C4-2B (cell line): ENCODE measurements around the gene RAB15.

Source experiments
- H3K27ac ChIP-seq: fragments of 450-650 bp; 2 replicates; pipeline ENCODE4 v1.5.1; 2017
- CTCF ChIP-seq: fragments of 450-650 bp; conservative IDR thresholded peaks from 2 replicates; pipeline ENCODE4 v1.5.1; 2017; ENCODE audit warnings: mild to moderate bottlenecking
- ZFX ChIP-seq: fragments of 450-650 bp; IDR thresholded peaks from 2 replicates; pipeline ENCODE4 v1.6.1; 2017

Gene RAB15

DNA sequence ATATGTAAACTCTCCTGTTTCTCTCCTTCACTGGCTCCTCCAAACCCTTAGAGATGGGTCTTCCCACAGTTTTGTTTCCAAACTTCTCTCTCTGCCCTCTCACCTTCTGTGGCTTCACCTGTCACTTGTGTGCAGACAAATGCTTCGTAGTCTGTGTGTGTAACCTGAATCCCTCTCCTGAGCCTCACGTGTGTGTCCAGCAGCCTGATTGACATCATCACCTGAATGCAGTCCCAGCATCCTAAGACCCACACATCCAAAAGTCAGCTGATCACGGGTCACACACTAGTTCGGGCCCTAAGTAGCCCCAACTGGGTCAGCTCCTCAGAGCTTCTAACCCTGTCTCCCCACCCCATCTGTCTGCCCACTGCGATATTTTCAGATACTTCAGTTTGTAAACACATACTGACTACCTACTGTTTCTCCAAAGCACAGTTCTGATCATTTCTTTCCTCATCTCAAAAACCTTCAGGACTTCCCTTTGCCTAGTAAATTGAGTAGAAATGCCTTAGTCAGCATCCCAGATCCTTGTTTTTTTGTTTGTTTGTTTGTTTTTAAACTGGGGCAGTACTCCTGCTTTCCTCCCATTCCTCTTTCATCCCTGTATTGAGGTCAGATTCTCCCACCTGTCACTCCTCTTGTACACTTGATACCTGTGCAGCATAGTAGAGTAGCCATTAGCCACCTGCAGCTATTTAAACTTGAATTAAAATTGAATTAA lies 38.2 kb upstream of the RAB15 start:
- no peak overlapping the region for H3K27ac ChIP-seq
- TF ChIP-seq CTCF (no peak), ZFX (no peak)

DNA sequence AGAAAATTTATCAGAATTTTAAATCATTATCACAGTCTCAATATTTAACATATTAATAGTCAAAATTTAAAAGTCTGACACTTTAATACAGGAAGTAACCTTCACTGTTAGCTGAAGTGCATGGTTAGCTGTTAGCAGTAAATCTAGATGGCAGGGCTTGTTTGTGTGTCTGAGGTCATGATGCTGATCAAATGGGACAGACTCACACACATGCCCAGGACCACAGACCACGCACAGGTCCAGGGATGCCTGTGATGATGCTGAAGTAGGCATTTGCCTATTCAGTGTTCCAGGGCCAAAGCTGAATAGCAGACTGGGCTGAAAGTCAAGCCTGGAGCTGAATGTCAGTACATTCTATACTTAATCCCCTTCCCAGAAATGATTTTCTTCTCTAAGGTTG lies 35.1 kb upstream of the RAB15 start:
- TF ChIP-seq CTCF (no peak), ZFX (no peak)
- H3K27ac ChIP-seq, result no peak overlapping the region

DNA sequence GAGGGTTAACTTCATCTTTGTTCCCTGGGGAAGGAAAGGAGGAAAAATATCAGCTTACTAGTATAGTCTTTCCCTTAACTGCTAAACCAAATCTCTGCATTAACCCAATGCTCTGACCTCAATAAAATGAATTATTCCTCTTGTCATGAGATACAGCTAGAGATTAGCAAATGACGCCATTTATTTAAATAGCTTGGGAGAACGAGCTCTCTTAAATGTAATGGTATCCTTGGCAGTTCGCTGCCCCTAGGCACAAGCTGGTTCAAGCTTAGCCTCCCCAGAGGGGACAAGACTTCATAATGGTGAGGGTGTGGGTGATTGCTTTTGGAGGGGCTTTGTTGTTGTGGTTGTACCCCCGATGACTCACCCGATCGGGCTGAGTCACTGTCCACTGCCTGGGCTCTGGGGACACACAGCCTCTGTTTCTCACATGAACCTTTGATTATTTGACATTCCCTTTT lies 34.2 kb upstream of the RAB15 start:
- TF ChIP-seq CTCF (no peak), ZFX (no peak)
- H3K27ac ChIP-seq, result no peak overlapping the region

- no peak overlapping the region for H3K27ac ChIP-seq
- TF ChIP-seq ZFX, result no peak
- no peak for TF ChIP-seq CTCF
Observed at GRCh38 chr14:65003394-65003793, 31.3 kb upstream of the RAB15 start.

- no peak overlapping the region for H3K27ac ChIP-seq
- TF ChIP-seq ZFX (no peak), CTCF (no peak)
Observed at GRCh38 chr14:65002586-65003210, 30.6 kb upstream of the RAB15 start.

DNA sequence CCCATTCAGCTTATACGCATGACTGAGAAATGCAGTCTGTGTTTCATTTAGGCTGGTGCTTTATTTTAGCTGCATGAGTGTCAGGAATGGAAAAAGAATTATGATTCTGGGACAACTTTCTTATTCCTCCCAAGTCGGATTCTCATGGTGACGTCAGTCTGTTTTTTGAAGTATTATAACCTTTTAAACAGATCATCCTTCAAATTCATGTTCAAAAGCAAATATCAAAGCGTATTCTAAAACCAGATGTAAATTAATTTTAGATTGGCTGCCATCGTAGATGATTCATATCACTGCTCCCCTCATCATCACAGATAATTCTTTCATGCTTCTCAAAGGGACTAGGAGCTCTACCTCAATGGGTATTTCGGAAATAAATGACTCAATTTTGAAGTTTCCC lies 29.6 kb upstream of the RAB15 start:
- H3K27ac ChIP-seq, result no peak overlapping the region
- no peak for TF ChIP-seq ZFX
- TF ChIP-seq CTCF, result no peak

GRCh38 chr14:65000898-65001591 lies 28.9 kb upstream of the RAB15 start:
- H3K27ac ChIP-seq, result no peak overlapping the region
- TF ChIP-seq ZFX (no peak), CTCF (no peak)
